ENCODE results near the gene PIM1. TPM values are rescaled to one million over a fixed set of nuclear protein-coding genes. Genes with fewer than 3 reads are reported as not detected.

The PIM1 gene
- total RNA-seq, 1 experiment from 2014 or later, result 47.5 TPM

DNA sequence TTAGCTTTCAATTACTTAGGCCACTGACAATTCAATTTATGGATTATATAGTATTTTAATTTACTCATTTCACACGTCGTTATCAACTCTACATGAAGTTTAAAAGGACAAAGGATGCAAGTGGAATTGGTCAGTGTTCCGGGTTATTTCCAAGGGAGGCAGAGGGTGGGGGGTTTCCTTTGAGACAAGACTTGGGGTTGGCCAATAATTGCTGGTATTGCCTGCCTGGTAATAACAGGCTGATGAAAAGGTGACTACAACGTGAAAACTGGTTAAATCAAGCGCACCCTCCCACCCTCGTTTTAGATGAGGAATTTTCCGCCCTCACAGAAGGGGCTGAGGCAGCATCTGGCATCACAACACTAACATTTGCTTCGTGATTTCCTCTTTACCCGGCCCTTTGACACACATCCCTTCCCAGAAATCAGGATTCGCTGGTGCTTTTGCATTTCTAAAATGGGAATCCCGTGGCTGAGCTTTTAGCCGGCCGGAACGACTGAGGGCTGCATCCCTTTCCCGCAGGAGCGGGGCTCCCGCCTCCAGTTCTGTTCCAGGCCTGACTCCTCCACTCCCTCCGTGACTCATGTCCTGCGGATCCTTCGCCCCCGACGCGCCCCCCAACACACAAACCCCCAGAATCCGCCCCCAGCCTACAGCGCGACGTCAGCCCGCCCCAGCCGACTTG is 999 bp upstream of the PIM1 start:
- peak overlapping the region; percentile 79; the same call in 1 of the 2 replicates for H3K4ac ChIP-seq (ENCODE audit: low read depth, low read length)
- H3K4me2 ChIP-seq (ENCODE audit: insufficient read depth, insufficient read length, low read length), result peak overlapping the region; percentile 84
- no CpG with 5 or more reads among the region's 29 CpGs for WGBS (ENCODE audit: extremely low coverage, insufficient read length, low lambda C conversion rate)
- peaks cover 3% of the 10 kb centered on the region; the same call in 1 of the 2 replicates for H3K4me1 ChIP-seq (ENCODE audit: insufficient read depth, low read length)
- H2BK20ac ChIP-seq (ENCODE audit: low read depth, low read length, poor library complexity, severe bottlenecking), result no peak overlapping the region
- Mint-ChIP-seq H3K4me3 (peak overlapping the region; percentile 88 to 96), H3K36me3 (ENCODE audit: insufficient read depth in 1 of 3, low read depth in 3 of 3) (peaks cover 22 to 31% (median 28%) of the 10 kb centered on the region in 3 experiments), H3K27me3 (ENCODE audit: low read depth) (no peaks in the 10 kb centered on the region; the same call in 1 of the 2 replicates), H3K4me1 (peaks cover 24 to 37% of the 10 kb centered on the region in 2 experiments), H3K27ac (peak overlapping the region; percentile 98 to 100 (median 100)), H3K9me3 (no peaks in the 10 kb centered on the region; a peak in 3 of 5 replicates)
- no peak overlapping the region for H3K23ac ChIP-seq (ENCODE audit: insufficient read length, low read depth, low read length)
- H2BK15ac ChIP-seq (ENCODE audit: low read depth, low read length), result no peak overlapping the region
- peak overlapping the region; percentile 99 for H3K18ac ChIP-seq (ENCODE audit: insufficient read length, low read depth, low read length)
- H2BK120ac ChIP-seq (ENCODE audit: low read depth, low read length, poor library complexity, severe bottlenecking), result peak overlapping the region; percentile 97
- H3K9ac ChIP-seq (ENCODE audit: extremely low read depth, insufficient read length, low read length), result peak overlapping the region; percentile 97
- H3T11ph ChIP-seq (ENCODE audit: low read length), result peak overlapping the region; percentile 46
- peak overlapping the region; percentile 78 for H4K5ac ChIP-seq (ENCODE audit: insufficient read length, low read depth, low read length)
- H3K56ac ChIP-seq (ENCODE audit: insufficient read length, low read depth, low read length), result peak overlapping the region; percentile 53
- peak overlapping the region; percentile 97 for H4K91ac ChIP-seq (ENCODE audit: insufficient read length, low read depth, low read length)
- H3K27me3 ChIP-seq (ENCODE audit: insufficient read depth, low read length), result no peaks in the 10 kb centered on the region
- no peak overlapping the region for H2AFZ ChIP-seq (ENCODE audit: low read length)
- H3K79me2 ChIP-seq (ENCODE audit: insufficient read depth, low read length), result peaks cover 14% of the 10 kb centered on the region; the same call in 1 of the 2 replicates
- peak overlapping the region; percentile 99 for H3K14ac ChIP-seq (ENCODE audit: insufficient read depth, low read length)
- peak overlapping the region; percentile 46 for H3K27ac ChIP-seq (ENCODE audit: insufficient read length, low read depth, low read length)
- H3K79me1 ChIP-seq (ENCODE audit: insufficient read depth, low read depth, low read length, poor library complexity, severe bottlenecking), result peaks cover 5% of the 10 kb centered on the region
- H4K20me1 ChIP-seq (ENCODE audit: control insufficient read depth, insufficient read depth, insufficient read length), result no peaks in the 10 kb centered on the region
- TF ChIP-seq CTCF (conservative IDR thresholded peaks at IDR 0.05), result no peak
- peak overlapping the region; percentile 96 for H2BK5ac ChIP-seq (ENCODE audit: insufficient read length, low read length)
- H3K23me2 ChIP-seq (ENCODE audit: insufficient read length, low read depth, low read length, poor library complexity, severe bottlenecking), result peaks cover 17% of the 10 kb centered on the region
- no peak for DNase-seq
- peak overlapping the region; percentile 14 for H4K8ac ChIP-seq (replicated peaks; ENCODE audit: insufficient read length, low read depth, low read length)
- no peaks in the 10 kb centered on the region for H3K9me3 ChIP-seq (ENCODE audit: control insufficient read depth, low read depth, low read length)
- peak overlapping the region; percentile 1 for H2BK12ac ChIP-seq (ENCODE audit: insufficient read length, low read depth, low read length)
- no peak overlapping the region for H2AK5ac ChIP-seq (ENCODE audit: insufficient read length, low read length)
